ENCODE measurements around the gene MFSD6. TPM values are rescaled to one million over a fixed set of nuclear protein-coding genes. Genes with fewer than 3 reads are reported as not detected.

MFSD6 gene
- polyA plus RNA-seq, 3 donors, result 8.8 to 15.7 (median 12.9) TPM

DNA sequence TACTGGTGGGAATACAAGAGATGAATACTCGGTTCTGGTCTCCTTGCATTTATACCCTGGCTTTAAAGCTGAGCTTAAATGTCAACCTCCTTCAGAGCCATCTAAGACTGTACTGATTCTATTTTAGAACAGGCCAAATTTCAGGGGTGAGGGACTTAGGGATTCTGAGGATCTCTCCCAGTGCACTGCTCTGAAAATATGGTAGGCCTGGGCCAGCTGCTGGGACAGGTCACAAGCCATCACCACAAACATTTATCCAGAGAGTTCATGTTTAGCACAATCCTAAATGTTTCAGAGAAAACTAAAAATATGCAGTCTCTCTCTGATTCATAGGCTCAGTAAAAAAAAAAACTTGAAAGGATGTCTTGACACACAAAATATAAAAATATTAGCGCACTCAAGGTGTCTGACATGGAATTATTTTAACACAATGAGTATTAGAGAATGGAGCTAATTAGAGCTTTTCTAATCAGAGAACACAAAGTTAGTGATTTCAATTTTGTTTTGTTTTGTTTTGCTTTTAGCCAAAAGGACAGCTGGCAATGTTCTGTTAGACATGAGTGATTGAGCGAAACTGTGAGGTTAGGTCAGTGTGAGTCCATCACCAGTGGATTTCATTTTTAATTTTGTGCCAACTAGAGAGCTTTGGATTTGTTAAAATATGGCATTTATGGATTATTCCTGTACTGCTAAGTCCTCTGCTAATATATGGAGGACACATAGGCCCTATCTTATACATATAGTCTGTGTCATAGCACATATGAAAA is 38.8 kb downstream of the MFSD6 start:
- H3K36me3 ChIP-seq (replicated peaks in 1 of 2; ENCODE audit: control insufficient read depth in 1 of 2, insufficient read depth in 2 of 2, low read length in 2 of 2), result peaks cover 0 to 13% of the 10 kb centered on the region in 2 donors
- no CpG with 5 or more reads among the region's 3 CpGs for WGBS (ENCODE audit: insufficient coverage)
- H3K36me3 Mint-ChIP-seq, result peaks cover 0 to 3% of the 10 kb centered on the region in 2 donors
- H3K9ac ChIP-seq (ENCODE audit: insufficient read depth, low read length, poor library complexity, severe bottlenecking), result no peak overlapping the region
- DNase-seq, result no peak
- TF ChIP-seq, protein P1, sequence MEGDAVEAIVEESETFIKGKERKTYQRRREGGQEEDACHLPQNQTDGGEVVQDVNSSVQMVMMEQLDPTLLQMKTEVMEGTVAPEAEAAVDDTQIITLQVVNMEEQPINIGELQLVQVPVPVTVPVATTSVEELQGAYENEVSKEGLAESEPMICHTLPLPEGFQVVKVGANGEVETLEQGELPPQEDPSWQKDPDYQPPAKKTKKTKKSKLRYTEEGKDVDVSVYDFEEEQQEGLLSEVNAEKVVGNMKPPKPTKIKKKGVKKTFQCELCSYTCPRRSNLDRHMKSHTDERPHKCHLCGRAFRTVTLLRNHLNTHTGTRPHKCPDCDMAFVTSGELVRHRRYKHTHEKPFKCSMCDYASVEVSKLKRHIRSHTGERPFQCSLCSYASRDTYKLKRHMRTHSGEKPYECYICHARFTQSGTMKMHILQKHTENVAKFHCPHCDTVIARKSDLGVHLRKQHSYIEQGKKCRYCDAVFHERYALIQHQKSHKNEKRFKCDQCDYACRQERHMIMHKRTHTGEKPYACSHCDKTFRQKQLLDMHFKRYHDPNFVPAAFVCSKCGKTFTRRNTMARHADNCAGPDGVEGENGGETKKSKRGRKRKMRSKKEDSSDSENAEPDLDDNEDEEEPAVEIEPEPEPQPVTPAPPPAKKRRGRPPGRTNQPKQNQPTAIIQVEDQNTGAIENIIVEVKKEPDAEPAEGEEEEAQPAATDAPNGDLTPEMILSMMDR (IDR thresholded peaks at IDR 0.05), result no peak
- no peaks in the 10 kb centered on the region for H3K9me3 ChIP-seq (replicated peaks in 1 of 2; ENCODE audit: control insufficient read depth in 1 of 2, insufficient read depth in 1 of 2, low read length in 2 of 2)
- no peak overlapping the region for H2AFZ ChIP-seq (ENCODE audit: insufficient read depth, low read depth, low read length, poor library complexity, severe bottlenecking)
- H3K79me2 ChIP-seq (ENCODE audit: insufficient read depth, low read length), result peaks cover 60% of the 10 kb centered on the region
- no peak overlapping the region for H3K4me3 Mint-ChIP-seq
- H3K27me3 ChIP-seq (ENCODE audit: control insufficient read depth in 2 of 2, insufficient read depth in 2 of 2, low read length in 2 of 2), result no peaks in the 10 kb centered on the region
- peaks cover 55% of the 10 kb centered on the region for H4K20me1 ChIP-seq (ENCODE audit: insufficient read depth, low read length)
- H3K27ac ChIP-seq (ENCODE audit: low read depth in 1 of 2, low read length in 2 of 2), result no peak overlapping the region
- peaks cover 0 to 2% (median 0%) of the 10 kb centered on the region in 7 donors for H3K9me3 Mint-ChIP-seq
- no peak overlapping the region for H3K27ac Mint-ChIP-seq
- no peaks in the 10 kb centered on the region for H3K27me3 Mint-ChIP-seq (ENCODE audit: low read depth in 3 of 3)
- H3K4me1 ChIP-seq (ENCODE audit: control insufficient read depth in 1 of 2, insufficient read depth in 2 of 2, low read length in 2 of 2), result no peaks in the 10 kb centered on the region
- peaks cover 8% of the 10 kb centered on the region for H3K4me1 Mint-ChIP-seq
- no peak overlapping the region for H3K4me2 ChIP-seq (replicated peaks; ENCODE audit: extremely low read depth, low read length, poor library complexity, severe bottlenecking)
- intact Hi-C loops (cut with micrococcal nuclease), result no loop called here
- no peak overlapping the region for H3K4me3 ChIP-seq (replicated peaks in 1 of 3; ENCODE audit: low read depth in 2 of 3, low read length in 3 of 3)

DNA sequence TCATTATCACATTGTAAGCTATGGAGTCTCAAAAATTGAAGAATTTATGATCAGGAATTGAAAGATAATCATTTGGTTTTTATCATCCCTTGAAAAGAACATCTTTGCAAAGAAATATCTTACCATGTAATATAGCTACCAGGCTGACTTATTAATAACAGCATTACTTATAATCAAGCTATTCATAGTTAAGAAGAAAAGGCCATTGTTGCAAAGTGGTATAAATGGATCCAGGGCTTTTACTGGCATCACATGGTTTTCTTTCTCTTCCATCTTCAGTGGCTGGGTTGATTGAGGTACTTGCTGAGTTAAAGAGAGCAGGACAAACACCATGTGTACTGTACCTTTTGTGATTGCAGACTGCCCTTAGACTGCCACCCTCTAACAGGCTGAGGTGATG is 39.6 kb downstream of the MFSD6 start:
- H3K4me1 ChIP-seq (ENCODE audit: control insufficient read depth in 1 of 2, insufficient read depth in 2 of 2, low read length in 2 of 2), result no peaks in the 10 kb centered on the region
- TF ChIP-seq, protein P1 (IDR thresholded peaks at IDR 0.05), result no peak
- no peaks in the 10 kb centered on the region for H3K9me3 ChIP-seq (replicated peaks in 1 of 2; ENCODE audit: control insufficient read depth in 1 of 2, insufficient read depth in 1 of 2, low read length in 2 of 2)
- no peaks in the 10 kb centered on the region for H3K27me3 ChIP-seq (ENCODE audit: control insufficient read depth in 2 of 2, insufficient read depth in 2 of 2, low read length in 2 of 2)
- H4K20me1 ChIP-seq (ENCODE audit: insufficient read depth, low read length), result peaks cover 50% of the 10 kb centered on the region
- peaks cover 0 to 7% of the 10 kb centered on the region in 2 donors for H3K36me3 ChIP-seq (replicated peaks in 1 of 2; ENCODE audit: control insufficient read depth in 1 of 2, insufficient read depth in 2 of 2, low read length in 2 of 2)
- no peak for DNase-seq
- peaks cover 0 to 3% of the 10 kb centered on the region in 2 donors for H3K36me3 Mint-ChIP-seq
- no peak overlapping the region for H3K9ac ChIP-seq (ENCODE audit: insufficient read depth, low read length, poor library complexity, severe bottlenecking)
- no peak overlapping the region for H3K4me3 ChIP-seq (replicated peaks in 1 of 3; ENCODE audit: low read depth in 2 of 3, low read length in 3 of 3)
- peaks cover 14% of the 10 kb centered on the region for H3K4me1 Mint-ChIP-seq
- H3K4me2 ChIP-seq (replicated peaks; ENCODE audit: extremely low read depth, low read length, poor library complexity, severe bottlenecking), result no peak overlapping the region
- no peak overlapping the region for H3K27ac Mint-ChIP-seq
- no peaks in the 10 kb centered on the region for H3K27me3 Mint-ChIP-seq (ENCODE audit: low read depth in 3 of 3)
- peaks cover 0 to 2% (median 0%) of the 10 kb centered on the region in 7 donors for H3K9me3 Mint-ChIP-seq
- intact Hi-C loops (cut with micrococcal nuclease), result no loop called here
- no peak overlapping the region for H3K27ac ChIP-seq (ENCODE audit: low read depth in 1 of 2, low read length in 2 of 2)
- no peak overlapping the region for H2AFZ ChIP-seq (ENCODE audit: insufficient read depth, low read depth, low read length, poor library complexity, severe bottlenecking)
- H3K79me2 ChIP-seq (ENCODE audit: insufficient read depth, low read length), result peaks cover 55% of the 10 kb centered on the region
- H3K4me3 Mint-ChIP-seq, result no peak overlapping the region
